HL-60 (cell line): ENCODE measurements around the gene ADGRL3.

Experiments
- DNase-seq, 2 experiments: peaks; one replicate each; pipeline ENCODE4 v3.0.0-alpha.2; 2010 to 2020; ENCODE audit warnings: low read depth in 1 of 2, low spot score in 1 of 2
- H3K27ac ChIP-seq: fragments of 250-450 bp; sonication (Bioruptor Pico); replicated peaks from 2 replicates; pipeline ENCODE4 v1.5.1; 2020; ENCODE audit warnings: mild to moderate bottlenecking, moderate library complexity
- H3K27me3 ChIP-seq: fragments of 250-450 bp; sonication (Bioruptor Pico); 2 replicates; pipeline ENCODE4 v1.5.1; 2021; ENCODE audit warnings: mild to moderate bottlenecking, moderate library complexity; ENCODE audit not compliant: insufficient read depth, poor library complexity, severe bottlenecking
- H3K4me3 ChIP-seq: replicated peaks from 2 replicates; pipeline ENCODE4 v1.5.1; 2011; ENCODE audit warnings: mild to moderate bottlenecking, control low read depth, low read length; ENCODE audit not compliant: insufficient read depth
- CTCF ChIP-seq: IDR thresholded peaks from one replicate; pipeline ENCODE4 v1.5.1; 2011; ENCODE audit warnings: low read length, control low read depth, inconsistent platforms; ENCODE audit not compliant: insufficient read depth
- GABPA ChIP-seq: IDR thresholded peaks from 2 replicates; pipeline ENCODE4 v1.6.1; 2012; ENCODE audit warnings: low read depth
- POLR2AphosphoS5 ChIP-seq: IDR thresholded peaks from 2 replicates; pipeline ENCODE4 v1.6.1; 2012; ENCODE audit warnings: low read depth
- REST ChIP-seq: IDR thresholded peaks from 2 replicates; pipeline ENCODE4 v1.6.1; 2012; ENCODE audit warnings: low read depth; ENCODE audit not compliant: insufficient replicate concordance
- SPI1 ChIP-seq: IDR thresholded peaks from 2 replicates; pipeline ENCODE4 v1.6.1; 2012; ENCODE audit warnings: low read depth, mild to moderate bottlenecking, borderline replicate concordance

Gene ADGRL3

GRCh38 chr4:62070291-62070852 lies 870.2 kb downstream of the ADGRL3 start:
- no peaks in the 10 kb centered on the region for H3K27me3 ChIP-seq
- H3K4me3 ChIP-seq = no peak overlapping the region
- no peak for DNase-seq
- no peak for TF ChIP-seq POLR2AphosphoS5
- H3K27ac ChIP-seq = no peak overlapping the region

DNA sequence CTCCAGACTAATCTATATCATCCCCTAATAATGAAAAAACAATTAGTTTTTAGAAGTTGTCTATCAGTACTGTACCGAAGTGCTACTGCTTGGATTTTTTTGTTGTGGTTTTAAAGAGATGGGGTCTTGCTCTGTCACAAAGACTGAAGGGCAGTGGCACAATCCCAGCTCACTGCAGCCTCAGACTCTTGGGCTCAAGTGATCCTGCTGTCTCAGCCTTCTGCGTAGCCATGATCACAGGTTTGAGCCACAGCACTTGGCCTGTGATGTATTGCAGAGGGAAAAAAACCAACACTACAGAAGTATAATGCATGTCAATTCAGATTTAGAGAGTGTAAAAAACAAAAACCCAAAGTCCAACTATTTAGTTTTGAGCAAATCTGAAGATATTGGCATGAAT lies 875.0 kb downstream of the ADGRL3 start:
- H3K4me3 ChIP-seq = no peak overlapping the region
- TF ChIP-seq REST (no peak), SPI1 (no peak), GABPA (no peak), CTCF (no peak), POLR2AphosphoS5 (no peak)
- H3K27me3 ChIP-seq = no peaks in the 10 kb centered on the region
- H3K27ac ChIP-seq = no peak overlapping the region
- DNase-seq = no peak

DNA sequence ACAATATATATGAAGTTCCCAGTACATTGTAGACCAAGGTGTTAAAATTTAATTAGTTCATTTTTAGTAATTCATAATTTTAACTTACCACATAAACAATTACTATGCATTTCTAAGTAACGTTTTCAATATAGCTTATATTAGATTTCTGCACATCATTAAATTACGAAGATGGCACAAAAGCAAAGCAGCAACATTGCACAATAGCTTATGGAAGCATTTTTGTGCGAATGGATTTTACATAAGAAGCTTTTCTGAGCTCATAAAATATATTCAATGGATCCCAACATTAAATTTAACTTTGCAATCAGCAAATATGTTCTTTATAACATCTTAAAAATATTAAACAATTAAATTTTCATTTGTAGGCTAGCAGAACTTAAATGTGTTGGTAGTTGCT lies 875.4 kb downstream of the ADGRL3 start:
- TF ChIP-seq CTCF (no peak), GABPA (no peak), SPI1 (no peak), POLR2AphosphoS5 (no peak), REST (no peak)
- H3K4me3 ChIP-seq = no peak overlapping the region

DNA sequence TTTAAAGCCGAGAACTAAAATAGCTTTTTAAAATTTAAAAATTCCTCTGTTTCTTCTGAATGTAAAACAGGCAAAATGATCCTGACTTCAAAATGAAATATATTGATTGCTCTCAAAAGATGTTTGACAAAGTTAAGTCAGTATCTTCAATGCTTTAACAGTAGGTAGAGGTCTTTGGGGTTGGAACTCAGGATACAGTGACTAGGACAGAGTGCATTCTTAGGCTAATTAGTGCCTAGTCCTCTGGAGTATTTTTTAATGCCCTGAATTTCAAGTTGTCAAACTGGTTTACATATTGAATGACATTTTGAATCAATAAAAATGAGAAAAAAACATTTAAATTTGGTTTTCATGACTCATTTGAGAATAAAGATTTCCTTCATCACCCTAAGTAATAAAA lies 877.3 kb downstream of the ADGRL3 start:
- no peak overlapping the region for H3K4me3 ChIP-seq
- no peak for DNase-seq
- H3K27ac ChIP-seq = no peak overlapping the region
- H3K27me3 ChIP-seq = no peaks in the 10 kb centered on the region
- TF ChIP-seq REST (no peak), POLR2AphosphoS5 (no peak), GABPA (no peak), SPI1 (no peak), CTCF (no peak)

More for the DNA sequence above, 875.4 kb downstream of the ADGRL3 start:
- DNase-seq = no peak
- no peaks in the 10 kb centered on the region for H3K27me3 ChIP-seq
- H3K27ac ChIP-seq = no peak overlapping the region
